H9 (cell line): Measurements from ENCODE around the gene MICAL3. TPM values are rescaled to one million over a fixed set of nuclear protein-coding genes. Genes with fewer than 3 reads are reported as not detected.

Experiments used
- DNase-seq: peaks from one replicate; pipeline ENCODE4 v3.0.0-alpha.2; 2017
- H2AFZ ChIP-seq: one replicate; pipeline ENCODE4 v1.6.1; 2013; ENCODE audit warnings: mild to moderate bottlenecking, low read length, control low read depth, moderate library complexity
- H2AK5ac ChIP-seq: 2 replicates; pipeline ENCODE4 v1.6.1; 2013; ENCODE audit warnings: low read length, control low read depth, mixed read lengths; ENCODE audit not compliant: insufficient read length
- H2BK120ac ChIP-seq: one replicate; pipeline ENCODE4 v1.6.1; 2013; ENCODE audit warnings: low read depth, mild to moderate bottlenecking, low read length, control low read depth, inconsistent platforms; ENCODE audit not compliant: poor library complexity, severe bottlenecking
- H2BK12ac ChIP-seq: 2 replicates; pipeline ENCODE4 v1.6.1; 2013; ENCODE audit warnings: low read length, control low read depth, mixed read lengths, low read depth; ENCODE audit not compliant: insufficient read length
- H2BK15ac ChIP-seq: 2 replicates; pipeline ENCODE4 v1.6.1; 2013; ENCODE audit warnings: low read depth, low read length, control low read depth
- H2BK20ac ChIP-seq: one replicate; pipeline ENCODE4 v1.6.1; 2013; ENCODE audit warnings: low read depth, mild to moderate bottlenecking, low read length, control low read depth, inconsistent platforms; ENCODE audit not compliant: poor library complexity, severe bottlenecking
- H2BK5ac ChIP-seq: 2 replicates; pipeline ENCODE4 v1.6.1; 2013; ENCODE audit warnings: low read length, control low read depth, mixed read lengths; ENCODE audit not compliant: insufficient read length
- H3K14ac ChIP-seq: 2 replicates; pipeline ENCODE4 v1.6.1; 2013; ENCODE audit warnings: low read length, control low read depth; ENCODE audit not compliant: insufficient read depth
- H3K18ac ChIP-seq: 2 replicates; pipeline ENCODE4 v1.6.1; 2013; ENCODE audit warnings: low read depth, mild to moderate bottlenecking, mixed read lengths, low read length, control low read depth; ENCODE audit not compliant: insufficient read length
- H3K23ac ChIP-seq: 2 replicates; pipeline ENCODE4 v1.6.1; 2013; ENCODE audit warnings: low read length, control low read depth, mixed read lengths, low read depth; ENCODE audit not compliant: insufficient read length
- H3K23me2 ChIP-seq: 2 replicates; pipeline ENCODE4 v1.6.1; 2013; ENCODE audit warnings: low read depth, mild to moderate bottlenecking, mixed read lengths, low read length, control low read depth; ENCODE audit not compliant: insufficient read length, poor library complexity, severe bottlenecking
- H3K27ac ChIP-seq: 2 replicates; pipeline ENCODE4 v1.5.1; 2013; ENCODE audit warnings: low read length, control low read depth, mixed read lengths, low read depth; ENCODE audit not compliant: insufficient read length
- H3K27me3 ChIP-seq: 2 replicates; pipeline ENCODE4 v1.6.1; 2013; ENCODE audit warnings: low read length, control low read depth, inconsistent platforms; ENCODE audit not compliant: insufficient read depth
- H3K4ac ChIP-seq: 2 replicates; pipeline ENCODE4 v1.6.1; 2013; ENCODE audit warnings: low read depth, mild to moderate bottlenecking, control low read depth, inconsistent platforms, low read length, moderate library complexity
- H3K4me1 ChIP-seq: 2 replicates; pipeline ENCODE4 v1.6.1; 2013; ENCODE audit warnings: low read length, control low read depth, inconsistent platforms; ENCODE audit not compliant: insufficient read depth
- H3K4me2 ChIP-seq: 2 replicates; pipeline ENCODE4 v1.6.1; 2013; ENCODE audit warnings: low read length, control low read depth, mixed read lengths; ENCODE audit not compliant: insufficient read length, insufficient read depth
- H3K56ac ChIP-seq: 2 replicates; pipeline ENCODE4 v1.6.1; 2013; ENCODE audit warnings: low read depth, mild to moderate bottlenecking, mixed read lengths, low read length, control low read depth; ENCODE audit not compliant: insufficient read length
- H3K79me1 ChIP-seq: 2 replicates; pipeline ENCODE4 v1.6.1; 2013; ENCODE audit warnings: low read depth, mild to moderate bottlenecking, moderate library complexity, low read length, control low read depth, inconsistent platforms; ENCODE audit not compliant: insufficient read depth, poor library complexity, severe bottlenecking
- H3K79me2 ChIP-seq: 2 replicates; pipeline ENCODE4 v1.6.1; 2013; ENCODE audit warnings: low read length, control low read depth, inconsistent platforms; ENCODE audit not compliant: insufficient read depth
- H3K9ac ChIP-seq: 2 replicates; pipeline ENCODE4 v1.6.1; 2013; ENCODE audit warnings: low read length, control low read depth, mixed read lengths; ENCODE audit not compliant: insufficient read length; ENCODE audit errors: extremely low read depth
- H3K9me3 ChIP-seq: one replicate; pipeline ENCODE4 v1.6.1; 2013; ENCODE audit warnings: low read depth, low read length, inconsistent platforms; ENCODE audit not compliant: control insufficient read depth
- H3T11ph ChIP-seq: one replicate; pipeline ENCODE4 v1.6.1; 2013; ENCODE audit warnings: mild to moderate bottlenecking, low read length, control low read depth, inconsistent platforms
- H4K20me1 ChIP-seq: one replicate; pipeline ENCODE4 v1.6.1; 2013; ENCODE audit not compliant: control insufficient read depth, insufficient read length, insufficient read depth
- H4K5ac ChIP-seq: 2 replicates; pipeline ENCODE4 v1.6.1; 2013; ENCODE audit warnings: low read depth, mild to moderate bottlenecking, mixed read lengths, low read length, control low read depth; ENCODE audit not compliant: insufficient read length
- H4K8ac ChIP-seq: replicated peaks from 2 replicates; pipeline ENCODE4 v1.6.1; 2013; ENCODE audit warnings: low read length, control low read depth, mixed read lengths, low read depth; ENCODE audit not compliant: insufficient read length
- H4K91ac ChIP-seq: 2 replicates; pipeline ENCODE4 v1.6.1; 2013; ENCODE audit warnings: low read depth, mild to moderate bottlenecking, moderate library complexity, mixed read lengths, low read length, control low read depth; ENCODE audit not compliant: insufficient read length
- H3K27ac Mint-ChIP-seq, 3 experiments: 2 replicates in 2 of 3; 3 replicates in 1 of 3; pipeline ENCODE4 v1.8.0; 2020 to 2021; ENCODE audit warnings: mixed read lengths in 3 of 3, mild to moderate bottlenecking in 1 of 3, moderate library complexity in 1 of 3
- H3K27me3 Mint-ChIP-seq: 2 replicates; pipeline ENCODE4 v1.8.0; 2021; ENCODE audit warnings: low read depth, mild to moderate bottlenecking, moderate library complexity, mixed read lengths
- H3K36me3 Mint-ChIP-seq, 3 experiments: 2 replicates in 2 of 3; 3 replicates in 1 of 3; pipeline ENCODE4 v1.8.0; 2020 to 2021; ENCODE audit warnings: low read depth in 3 of 3, mixed read lengths in 3 of 3; ENCODE audit not compliant: insufficient read depth in 1 of 3
- H3K4me1 Mint-ChIP-seq, 2 experiments: 2 replicates each; pipeline ENCODE4 v1.8.0; 2020; ENCODE audit warnings: mixed read lengths in 2 of 2
- H3K4me3 Mint-ChIP-seq, 2 experiments: 2 replicates in 1 of 2; 3 replicates in 1 of 2; pipeline ENCODE4 v1.8.0; 2020 to 2021; ENCODE audit warnings: mild to moderate bottlenecking in 2 of 2, mixed read lengths in 2 of 2, moderate library complexity in 1 of 2
- H3K9me3 Mint-ChIP-seq, 2 experiments: 2 replicates in 1 of 2; 3 replicates in 1 of 2; pipeline ENCODE4 v1.8.0; 2020; ENCODE audit warnings: mild to moderate bottlenecking in 2 of 2, mixed read lengths in 2 of 2, moderate library complexity in 1 of 2
- CTCF ChIP-seq: fragments of 200-600 bp; sonication (generic); conservative IDR thresholded peaks from 3 replicates; pipeline ENCODE4 v1.8.0; 2021; ENCODE audit warnings: antibody characterized with exemption, mild to moderate bottlenecking
- WGBS: extraction: QIAGEN DNeasy Blood & Tissue Kit; methylation state at CpG from one replicate; pipeline ENCODE4 v1.1.7; 2013; ENCODE audit warnings: missing lambda C conversion rate, low lambda C conversion rate, mixed read lengths; ENCODE audit not compliant: insufficient read length; ENCODE audit errors: extremely low coverage; 5-methylcytosine and 5-hydroxymethylcytosine counted together
- total RNA-seq: library from RNA; stranded (reverse); gene quantifications from 2 replicates; pipeline ENCODE4 v1.2.1, GENCODE V29; 2021

MICAL3 gene
- total RNA-seq, 1 experiment from 2014 or later = 50.2 TPM

- H3K79me1 ChIP-seq = no peaks in the 10 kb centered on the region
- no peak overlapping the region for H3K14ac ChIP-seq
- H3K23me2 ChIP-seq = no peaks in the 10 kb centered on the region
- no peak overlapping the region for H2BK5ac ChIP-seq
- H3K27me3 Mint-ChIP-seq = no peaks in the 10 kb centered on the region; the same call in 1 of the 2 replicates
- no peak overlapping the region for H2BK12ac ChIP-seq
- no peak overlapping the region for H2BK120ac ChIP-seq
- no peak overlapping the region for H4K5ac ChIP-seq
- H2BK15ac ChIP-seq = no peak overlapping the region
- H3K56ac ChIP-seq = no peak overlapping the region
- H3K9me3 Mint-ChIP-seq = peaks cover 3 to 6% of the 10 kb centered on the region in 2 experiments; a peak in 3 of 5 replicates
- peaks cover 3 to 4% (median 3%) of the 10 kb centered on the region in 3 experiments; a peak in 3 of 7 replicates for H3K36me3 Mint-ChIP-seq
- H3K4me2 ChIP-seq = no peak overlapping the region
- peaks cover 2% of the 10 kb centered on the region; the same call in 1 of the 2 replicates for H3K4me1 ChIP-seq
- no peak overlapping the region for H3K27ac ChIP-seq
- peaks cover 8% of the 10 kb centered on the region; the same call in 1 of the 2 replicates for H3K79me2 ChIP-seq
- no peaks in the 10 kb centered on the region for H3K9me3 ChIP-seq
- DNase-seq = no peak
- H3K27me3 ChIP-seq = no peaks in the 10 kb centered on the region
- H3K4ac ChIP-seq = no peak overlapping the region
- H2AFZ ChIP-seq = no peak overlapping the region
- TF ChIP-seq CTCF = no peak
- H4K20me1 ChIP-seq = no peaks in the 10 kb centered on the region
- no peak overlapping the region for H3K18ac ChIP-seq
- H3T11ph ChIP-seq = no peak overlapping the region
- H3K23ac ChIP-seq = no peak overlapping the region
- H2BK20ac ChIP-seq = no peak overlapping the region
- no peak overlapping the region for H4K8ac ChIP-seq
- no peak overlapping the region for H2AK5ac ChIP-seq
- WGBS = no CpG with 5 or more reads among the region's 3 CpGs
- no peak overlapping the region for H4K91ac ChIP-seq
- no peak overlapping the region for H3K9ac ChIP-seq
- peaks cover 33 to 44% of the 10 kb centered on the region in 2 experiments for H3K4me1 Mint-ChIP-seq
- no peak overlapping the region for H3K4me3 Mint-ChIP-seq
- H3K27ac Mint-ChIP-seq = no peak overlapping the region
These were observed 48.2 kb downstream of the MICAL3 start for GRCh38 chr22:17976121-17976520.
